ENCODE measurements around the gene FOXM1.
"Not testable (repeated sequence)": the region's sequence is repeated elsewhere in the genome, so short reads cannot be mapped to it uniquely, and the experiment has no call there.

Gene FOXM1

GRCh38 chr12:2879853-2880252 lies 2.9 kb upstream of the FOXM1 start:
- no peak for DNase-seq

- peak; percentile 93 for DNase-seq
Measured at GRCh38 chr12:2877953-2878732, 1.2 kb upstream of the FOXM1 start.

- DNase-seq: no peak
Measured at GRCh38 chr12:2876431-2877046, 435 bp downstream of the FOXM1 start.

GRCh38 chr12:2868986-2869632 lies 7.9 kb downstream of the FOXM1 start:
- not testable (repeated sequence) for DNase-seq

- DNase-seq: no peak
Measured at GRCh38 chr12:2864198-2864597, 12.8 kb downstream of the FOXM1 start.

- not testable (repeated sequence) for DNase-seq
Measured at GRCh38 chr12:2863402-2863801, 13.6 kb downstream of the FOXM1 start.

- DNase-seq: no peak
Measured at GRCh38 chr12:2862876-2863275, 14.1 kb downstream of the FOXM1 start.

- no peak for DNase-seq
Measured at GRCh38 chr12:2860170-2860569, 16.8 kb downstream of the FOXM1 start.

- DNase-seq: no peak
Measured at GRCh38 chr12:2858944-2859421, 18.0 kb downstream of the FOXM1 start.

GRCh38 chr12:2858334-2858733 lies 18.6 kb downstream of the FOXM1 start:
- no peak for DNase-seq

- DNase-seq: no peak
Measured at GRCh38 chr12:2857576-2857975, 19.4 kb downstream of the FOXM1 start.

- no peak for DNase-seq
Measured at GRCh38 chr12:2857021-2857431, 19.9 kb downstream of the FOXM1 start, which contains the start of gene TEX52. Gene TEX52 (minus strand): TSS chr12:2857039. CDS start chr12:2857026, 13 bp downstream.

GRCh38 chr12:2856051-2856450 lies 20.9 kb downstream of the FOXM1 start:
- DNase-seq: no peak

- DNase-seq: no peak
Measured at GRCh38 chr12:2855546-2855945, 21.4 kb downstream of the FOXM1 start.

GRCh38 chr12:2854669-2855453 lies 22.1 kb downstream of the FOXM1 start:
- DNase-seq: no peak

- DNase-seq: no peak
Measured at GRCh38 chr12:2853626-2854025, 23.3 kb downstream of the FOXM1 start.

- no peak for DNase-seq
Measured at GRCh38 chr12:2851931-2852330, 25.0 kb downstream of the FOXM1 start.

GRCh38 chr12:2845280-2845679 lies 31.7 kb downstream of the FOXM1 start:
- DNase-seq: no peak

GRCh38 chr12:2844786-2845185 lies 32.2 kb downstream of the FOXM1 start:
- DNase-seq: no peak

- no peak for DNase-seq
Measured at GRCh38 chr12:2842948-2843347, 34.0 kb downstream of the FOXM1 start.

- no peak for DNase-seq
Measured at GRCh38 chr12:2841056-2841650, 35.8 kb downstream of the FOXM1 start.

GRCh38 chr12:2836574-2836973 lies 40.4 kb downstream of the FOXM1 start:
- peak; percentile 49 for DNase-seq

Data from SIG-M5 (cell line).